ENCODE results near the gene TNS3.

Gene TNS3

GRCh38 chr7:47253650-47254080 lies 328.2 kb downstream of the TNS3 start:
- Histone ChIP-seq H3K27ac (ENCODE audit: low read length) (no peak overlapping the region), H3K79me2 (ENCODE audit: low read length) (no peaks in the 10 kb centered on the region), H3K36me3 (replicated peaks; ENCODE audit: insufficient read depth, low read length) (no peaks in the 10 kb centered on the region), H3K27me3 (replicated peaks; ENCODE audit: insufficient read depth, low read length) (no peaks in the 10 kb centered on the region), H3K9me2 (replicated peaks; ENCODE audit: insufficient read depth, low read length) (no peaks in the 10 kb centered on the region), H3F3A (ENCODE audit: insufficient read depth, low read length) (no peaks in the 10 kb centered on the region), H4K20me1 (ENCODE audit: insufficient read depth, low read length) (no peaks in the 10 kb centered on the region), H3K4me1 (ENCODE audit: low read length) (no peaks in the 10 kb centered on the region), H3K4me2 (ENCODE audit: low read depth, low read length) (peak overlapping the region; percentile 88), H3K9ac (ENCODE audit: low read length) (peak overlapping the region; percentile 56; the same call in 1 of the 2 replicates), H2AFZ (ENCODE audit: low read length) (peak overlapping the region; percentile 93), H3K9me3 (replicated peaks; ENCODE audit: insufficient read depth, low read length) (no peaks in the 10 kb centered on the region), H3K4me3 (ENCODE audit: low read length) (peak overlapping the region; percentile 76)
- TF ChIP-seq CTCF (IDR thresholded peaks at IDR 0.05; ENCODE audit: low read length): no peak
- TF ChIP-seq EZH2phosphoT487 (IDR thresholded peaks at IDR 0.05; ENCODE audit: low read length): no peak
- TF ChIP-seq EZH2 (optimal IDR thresholded peaks at IDR 0.05; ENCODE audit: low read depth, low read length): no peak
- DNase-seq: no peak

- no peaks in the 10 kb centered on the region for H4K20me1 ChIP-seq (ENCODE audit: insufficient read depth, low read length)
- H3F3A ChIP-seq (ENCODE audit: insufficient read depth, low read length): no peaks in the 10 kb centered on the region
- H3K9me3 ChIP-seq (replicated peaks; ENCODE audit: insufficient read depth, low read length): no peaks in the 10 kb centered on the region
- no peaks in the 10 kb centered on the region for H3K36me3 ChIP-seq (replicated peaks; ENCODE audit: insufficient read depth, low read length)
- no peaks in the 10 kb centered on the region for H3K4me1 ChIP-seq (ENCODE audit: low read length)
- H3K79me2 ChIP-seq (ENCODE audit: low read length): no peaks in the 10 kb centered on the region
- no peak for DNase-seq
- H3K9ac ChIP-seq (ENCODE audit: low read length): no peak overlapping the region
- no peak overlapping the region for H3K4me2 ChIP-seq (ENCODE audit: low read depth, low read length)
- no peak overlapping the region for H3K4me3 ChIP-seq (ENCODE audit: low read length)
- H2AFZ ChIP-seq (ENCODE audit: low read length): no peak overlapping the region
- TF ChIP-seq CTCF (IDR thresholded peaks at IDR 0.05; ENCODE audit: low read length): no peak
- TF ChIP-seq EZH2 (optimal IDR thresholded peaks at IDR 0.05; ENCODE audit: low read depth, low read length): no peak
- TF ChIP-seq EZH2phosphoT487 (IDR thresholded peaks at IDR 0.05; ENCODE audit: low read length): no peak
- no peak overlapping the region for H3K27ac ChIP-seq (ENCODE audit: low read length)
- H3K9me2 ChIP-seq (replicated peaks; ENCODE audit: insufficient read depth, low read length): no peaks in the 10 kb centered on the region
- H3K27me3 ChIP-seq (replicated peaks; ENCODE audit: insufficient read depth, low read length): no peaks in the 10 kb centered on the region
Observed at GRCh38 chr7:47252675-47253074, 329.2 kb downstream of the TNS3 start.

DNA sequence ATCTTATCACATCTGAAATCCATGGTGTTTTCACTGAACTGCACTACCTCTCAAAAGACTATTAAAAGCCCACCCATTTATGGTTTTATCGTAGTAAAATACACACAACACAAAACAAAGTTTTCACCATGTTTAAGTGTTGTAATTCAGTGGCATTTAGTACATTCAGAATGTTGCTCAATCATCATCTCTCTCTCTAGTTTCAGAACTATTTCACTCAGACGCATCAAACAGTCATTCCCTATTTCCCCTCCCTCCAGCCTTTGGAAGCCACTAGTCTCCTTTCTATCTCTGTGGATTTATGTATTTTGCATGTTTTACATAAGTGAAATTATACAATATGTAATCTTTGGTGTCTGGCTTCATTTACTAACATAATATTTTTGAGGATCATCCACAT lies 332.6 kb downstream of the TNS3 start:
- Histone ChIP-seq H3K4me1 (ENCODE audit: low read length) (no peaks in the 10 kb centered on the region), H3K27ac (ENCODE audit: low read length) (no peak overlapping the region), H3K79me2 (ENCODE audit: low read length) (no peaks in the 10 kb centered on the region), H3K36me3 (replicated peaks; ENCODE audit: insufficient read depth, low read length) (no peaks in the 10 kb centered on the region), H4K20me1 (ENCODE audit: insufficient read depth, low read length) (no peaks in the 10 kb centered on the region), H3K9ac (ENCODE audit: low read length) (no peak overlapping the region), H3K9me2 (replicated peaks; ENCODE audit: insufficient read depth, low read length) (no peaks in the 10 kb centered on the region), H2AFZ (ENCODE audit: low read length) (no peak overlapping the region), H3F3A (ENCODE audit: insufficient read depth, low read length) (no peaks in the 10 kb centered on the region), H3K27me3 (replicated peaks; ENCODE audit: insufficient read depth, low read length) (no peaks in the 10 kb centered on the region), H3K4me3 (ENCODE audit: low read length) (no peak overlapping the region), H3K9me3 (replicated peaks; ENCODE audit: insufficient read depth, low read length) (no peaks in the 10 kb centered on the region), H3K4me2 (ENCODE audit: low read depth, low read length) (no peak overlapping the region)
- DNase-seq: no peak
- TF ChIP-seq EZH2phosphoT487 (IDR thresholded peaks at IDR 0.05; ENCODE audit: low read length) (no peak), CTCF (IDR thresholded peaks at IDR 0.05; ENCODE audit: low read length) (no peak), EZH2 (optimal IDR thresholded peaks at IDR 0.05; ENCODE audit: low read depth, low read length) (no peak)
